H9 (cell line): ENCODE measurements around the gene GJA10. TPM values are rescaled to one million over a fixed set of nuclear protein-coding genes. Genes with fewer than 3 reads are reported as not detected.

Experiments used
- DNase-seq: peaks from one replicate; pipeline ENCODE4 v3.0.0-alpha.2; 2017
- H2AFZ ChIP-seq: one replicate; pipeline ENCODE4 v1.6.1; 2013; ENCODE audit warnings: mild to moderate bottlenecking, low read length, control low read depth, moderate library complexity
- H2AK5ac ChIP-seq: 2 replicates; pipeline ENCODE4 v1.6.1; 2013; ENCODE audit warnings: low read length, control low read depth, mixed read lengths; ENCODE audit not compliant: insufficient read length
- H2BK120ac ChIP-seq: one replicate; pipeline ENCODE4 v1.6.1; 2013; ENCODE audit warnings: low read depth, mild to moderate bottlenecking, low read length, control low read depth, inconsistent platforms; ENCODE audit not compliant: poor library complexity, severe bottlenecking
- H2BK12ac ChIP-seq: 2 replicates; pipeline ENCODE4 v1.6.1; 2013; ENCODE audit warnings: low read length, control low read depth, mixed read lengths, low read depth; ENCODE audit not compliant: insufficient read length
- H2BK15ac ChIP-seq: 2 replicates; pipeline ENCODE4 v1.6.1; 2013; ENCODE audit warnings: low read depth, low read length, control low read depth
- H2BK20ac ChIP-seq: one replicate; pipeline ENCODE4 v1.6.1; 2013; ENCODE audit warnings: low read depth, mild to moderate bottlenecking, low read length, control low read depth, inconsistent platforms; ENCODE audit not compliant: poor library complexity, severe bottlenecking
- H2BK5ac ChIP-seq: 2 replicates; pipeline ENCODE4 v1.6.1; 2013; ENCODE audit warnings: low read length, control low read depth, mixed read lengths; ENCODE audit not compliant: insufficient read length
- H3K14ac ChIP-seq: 2 replicates; pipeline ENCODE4 v1.6.1; 2013; ENCODE audit warnings: low read length, control low read depth; ENCODE audit not compliant: insufficient read depth
- H3K18ac ChIP-seq: 2 replicates; pipeline ENCODE4 v1.6.1; 2013; ENCODE audit warnings: low read depth, mild to moderate bottlenecking, mixed read lengths, low read length, control low read depth; ENCODE audit not compliant: insufficient read length
- H3K23ac ChIP-seq: 2 replicates; pipeline ENCODE4 v1.6.1; 2013; ENCODE audit warnings: low read length, control low read depth, mixed read lengths, low read depth; ENCODE audit not compliant: insufficient read length
- H3K23me2 ChIP-seq: 2 replicates; pipeline ENCODE4 v1.6.1; 2013; ENCODE audit warnings: low read depth, mild to moderate bottlenecking, mixed read lengths, low read length, control low read depth; ENCODE audit not compliant: insufficient read length, poor library complexity, severe bottlenecking
- H3K27ac ChIP-seq: 2 replicates; pipeline ENCODE4 v1.5.1; 2013; ENCODE audit warnings: low read length, control low read depth, mixed read lengths, low read depth; ENCODE audit not compliant: insufficient read length
- H3K27me3 ChIP-seq: 2 replicates; pipeline ENCODE4 v1.6.1; 2013; ENCODE audit warnings: low read length, control low read depth, inconsistent platforms; ENCODE audit not compliant: insufficient read depth
- H3K4ac ChIP-seq: 2 replicates; pipeline ENCODE4 v1.6.1; 2013; ENCODE audit warnings: low read depth, mild to moderate bottlenecking, control low read depth, inconsistent platforms, low read length, moderate library complexity
- H3K4me1 ChIP-seq: 2 replicates; pipeline ENCODE4 v1.6.1; 2013; ENCODE audit warnings: low read length, control low read depth, inconsistent platforms; ENCODE audit not compliant: insufficient read depth
- H3K4me2 ChIP-seq: 2 replicates; pipeline ENCODE4 v1.6.1; 2013; ENCODE audit warnings: low read length, control low read depth, mixed read lengths; ENCODE audit not compliant: insufficient read length, insufficient read depth
- H3K56ac ChIP-seq: 2 replicates; pipeline ENCODE4 v1.6.1; 2013; ENCODE audit warnings: low read depth, mild to moderate bottlenecking, mixed read lengths, low read length, control low read depth; ENCODE audit not compliant: insufficient read length
- H3K79me1 ChIP-seq: 2 replicates; pipeline ENCODE4 v1.6.1; 2013; ENCODE audit warnings: low read depth, mild to moderate bottlenecking, moderate library complexity, low read length, control low read depth, inconsistent platforms; ENCODE audit not compliant: insufficient read depth, poor library complexity, severe bottlenecking
- H3K79me2 ChIP-seq: 2 replicates; pipeline ENCODE4 v1.6.1; 2013; ENCODE audit warnings: low read length, control low read depth, inconsistent platforms; ENCODE audit not compliant: insufficient read depth
- H3K9ac ChIP-seq: 2 replicates; pipeline ENCODE4 v1.6.1; 2013; ENCODE audit warnings: low read length, control low read depth, mixed read lengths; ENCODE audit not compliant: insufficient read length; ENCODE audit errors: extremely low read depth
- H3K9me3 ChIP-seq: one replicate; pipeline ENCODE4 v1.6.1; 2013; ENCODE audit warnings: low read depth, low read length, inconsistent platforms; ENCODE audit not compliant: control insufficient read depth
- H3T11ph ChIP-seq: one replicate; pipeline ENCODE4 v1.6.1; 2013; ENCODE audit warnings: mild to moderate bottlenecking, low read length, control low read depth, inconsistent platforms
- H4K20me1 ChIP-seq: one replicate; pipeline ENCODE4 v1.6.1; 2013; ENCODE audit not compliant: control insufficient read depth, insufficient read length, insufficient read depth
- H4K5ac ChIP-seq: 2 replicates; pipeline ENCODE4 v1.6.1; 2013; ENCODE audit warnings: low read depth, mild to moderate bottlenecking, mixed read lengths, low read length, control low read depth; ENCODE audit not compliant: insufficient read length
- H4K8ac ChIP-seq: replicated peaks from 2 replicates; pipeline ENCODE4 v1.6.1; 2013; ENCODE audit warnings: low read length, control low read depth, mixed read lengths, low read depth; ENCODE audit not compliant: insufficient read length
- H4K91ac ChIP-seq: 2 replicates; pipeline ENCODE4 v1.6.1; 2013; ENCODE audit warnings: low read depth, mild to moderate bottlenecking, moderate library complexity, mixed read lengths, low read length, control low read depth; ENCODE audit not compliant: insufficient read length
- H3K27ac Mint-ChIP-seq, 3 experiments: 2 replicates in 2 of 3; 3 replicates in 1 of 3; pipeline ENCODE4 v1.8.0; 2020 to 2021; ENCODE audit warnings: mixed read lengths in 3 of 3, mild to moderate bottlenecking in 1 of 3, moderate library complexity in 1 of 3
- H3K27me3 Mint-ChIP-seq: 2 replicates; pipeline ENCODE4 v1.8.0; 2021; ENCODE audit warnings: low read depth, mild to moderate bottlenecking, moderate library complexity, mixed read lengths
- H3K36me3 Mint-ChIP-seq, 3 experiments: 2 replicates in 2 of 3; 3 replicates in 1 of 3; pipeline ENCODE4 v1.8.0; 2020 to 2021; ENCODE audit warnings: low read depth in 3 of 3, mixed read lengths in 3 of 3; ENCODE audit not compliant: insufficient read depth in 1 of 3
- H3K4me1 Mint-ChIP-seq, 2 experiments: 2 replicates each; pipeline ENCODE4 v1.8.0; 2020; ENCODE audit warnings: mixed read lengths in 2 of 2
- H3K4me3 Mint-ChIP-seq, 2 experiments: 2 replicates in 1 of 2; 3 replicates in 1 of 2; pipeline ENCODE4 v1.8.0; 2020 to 2021; ENCODE audit warnings: mild to moderate bottlenecking in 2 of 2, mixed read lengths in 2 of 2, moderate library complexity in 1 of 2
- H3K9me3 Mint-ChIP-seq, 2 experiments: 2 replicates in 1 of 2; 3 replicates in 1 of 2; pipeline ENCODE4 v1.8.0; 2020; ENCODE audit warnings: mild to moderate bottlenecking in 2 of 2, mixed read lengths in 2 of 2, moderate library complexity in 1 of 2
- CTCF ChIP-seq: fragments of 200-600 bp; sonication (generic); conservative IDR thresholded peaks from 3 replicates; pipeline ENCODE4 v1.8.0; 2021; ENCODE audit warnings: antibody characterized with exemption, mild to moderate bottlenecking
- WGBS: extraction: QIAGEN DNeasy Blood & Tissue Kit; methylation state at CpG from one replicate; pipeline ENCODE4 v1.1.7; 2013; ENCODE audit warnings: missing lambda C conversion rate, low lambda C conversion rate, mixed read lengths; ENCODE audit not compliant: insufficient read length; ENCODE audit errors: extremely low coverage; 5-methylcytosine and 5-hydroxymethylcytosine counted together
- total RNA-seq: library from RNA; stranded (reverse); gene quantifications from 2 replicates; pipeline ENCODE4 v1.2.1, GENCODE V29; 2021

The GJA10 gene
- total RNA-seq, 1 experiment from 2014 or later = not detected

GRCh38 chr6:89887452-89888137, 6.7 kb upstream of the GJA10 start:
- Histone ChIP-seq H2BK20ac (no peak overlapping the region), H3K4me2 (no peak overlapping the region), H3K14ac (no peak overlapping the region), H4K20me1 (no peaks in the 10 kb centered on the region), H3K18ac (no peak overlapping the region), H2BK120ac (no peak overlapping the region), H3K27ac (no peak overlapping the region), H3K79me1 (no peaks in the 10 kb centered on the region), H3K4ac (no peak overlapping the region), H3K27me3 (no peaks in the 10 kb centered on the region), H4K8ac (no peak overlapping the region), H2BK12ac (no peak overlapping the region), H3T11ph (no peak overlapping the region), H3K23ac (no peak overlapping the region), H3K79me2 (no peaks in the 10 kb centered on the region), H3K56ac (no peak overlapping the region), H2BK15ac (no peak overlapping the region), H3K9me3 (no peaks in the 10 kb centered on the region), H3K9ac (no peak overlapping the region), H4K91ac (no peak overlapping the region), H4K5ac (no peak overlapping the region), H3K4me1 (no peaks in the 10 kb centered on the region), H2AFZ (no peak overlapping the region), H3K23me2 (no peaks in the 10 kb centered on the region), H2BK5ac (no peak overlapping the region), H2AK5ac (no peak overlapping the region)
- Mint-ChIP-seq H3K27ac (no peak overlapping the region), H3K9me3 (no peaks in the 10 kb centered on the region), H3K27me3 (peaks cover 51% of the 10 kb centered on the region), H3K4me1 (peaks cover 16 to 19% of the 10 kb centered on the region in 2 experiments), H3K36me3 (no peaks in the 10 kb centered on the region), H3K4me3 (no peak overlapping the region)
- TF ChIP-seq CTCF = no peak
- peak; percentile 58 for DNase-seq
- WGBS = no CpG with 5 or more reads among the region's 43 CpGs
